ENCODE data around the gene RPP25. TPM values are rescaled to one million over a fixed set of nuclear protein-coding genes. Genes with fewer than 3 reads are reported as not detected.

RPP25 gene
- total RNA-seq, 2 donors from 2014 or later, result 6.3 to 6.6 TPM

GRCh38 chr15:74967670-74968069, 11.1 kb upstream of the RPP25 start:
- ATAC-seq (no peak), DNase-seq (no peak)
- intact Hi-C loops (cut with DNase I), result no loop called here

GRCh38 chr15:74964794-74965193, 8.2 kb upstream of the RPP25 start:
- DNase-seq (no peak), ATAC-seq (peak; percentile 23 to 30)
- intact Hi-C loops (cut with DNase I), result no loop called here

- intact Hi-C loops (cut with DNase I), result no loop called here
- DNase-seq (no peak), ATAC-seq (no peak)
Measured at GRCh38 chr15:74963213-74963612, 6.6 kb upstream of the RPP25 start.

GRCh38 chr15:74962671-74963070, 6.1 kb upstream of the RPP25 start:
- intact Hi-C loops (cut with DNase I), result no loop called here
- DNase-seq (no peak), ATAC-seq (no peak)

GRCh38 chr15:74962219-74962618, 5.6 kb upstream of the RPP25 start:
- intact Hi-C loops (cut with DNase I), result no loop called here
- ATAC-seq (no peak), DNase-seq (no peak)

- DNase-seq (no peak), ATAC-seq (no peak)
- intact Hi-C loops (cut with DNase I), result no loop called here
Measured at GRCh38 chr15:74961616-74962015, 5.0 kb upstream of the RPP25 start.

- DNase-seq, result no peak
- ATAC-seq, result no peak
- intact Hi-C loops (cut with DNase I), result no loop called here
Measured at GRCh38 chr15:74960995-74961588, 4.5 kb upstream of the RPP25 start.

GRCh38 chr15:74960286-74960685, 3.7 kb upstream of the RPP25 start:
- intact Hi-C loops (cut with DNase I), result no loop called here
- no peak for ATAC-seq
- DNase-seq, result no peak

GRCh38 chr15:74959586-74959939, 3.0 kb upstream of the RPP25 start:
- ATAC-seq, result no peak
- DNase-seq, result no peak
- intact Hi-C loops (cut with DNase I), result loop anchor here (10.0 kb wide), 1 partner anchor 325 kb away; no protein-coding TSS in a partner anchor

- intact Hi-C loops (cut with DNase I), result loop anchor here (10.0 kb wide), 1 partner anchor 324 kb away; no protein-coding TSS in a partner anchor
- no peak for DNase-seq
- no peak for ATAC-seq
Measured at GRCh38 chr15:74958908-74959585, 2.5 kb upstream of the RPP25 start.

GRCh38 chr15:74958320-74958907, 1.8 kb upstream of the RPP25 start:
- ATAC-seq, result peak; percentile 4 to 12
- intact Hi-C loops (cut with DNase I), result loop anchor here (10.0 kb wide), 1 partner anchor 324 kb away; no protein-coding TSS in a partner anchor
- peak; percentile 69 for DNase-seq

- DNase-seq (no peak), ATAC-seq (no peak)
- intact Hi-C loops (cut with DNase I), result loop anchor here (10.0 kb wide), 1 partner anchor 323 kb away; no protein-coding TSS in a partner anchor
Measured at GRCh38 chr15:74957476-74958035, 984 bp upstream of the RPP25 start.

- peak; percentile 63 to 68 for ATAC-seq
- intact Hi-C loops (cut with DNase I), result loop anchor here (10.0 kb wide), 1 partner anchor 321 kb away; no protein-coding TSS in a partner anchor
- DNase-seq, result peak; percentile 86
Measured at GRCh38 chr15:74955796-74956647, 550 bp downstream of the RPP25 start.

GRCh38 chr15:74955017-74955416, 1.6 kb downstream of the RPP25 start:
- intact Hi-C loops (cut with DNase I), result loop anchor here (10.0 kb wide), 1 partner anchor 320 kb away; no protein-coding TSS in a partner anchor

GRCh38 chr15:74954515-74954914, 2.1 kb downstream of the RPP25 start:
- intact Hi-C loops (cut with DNase I), result loop anchor here (10.0 kb wide), 1 partner anchor 320 kb away; no protein-coding TSS in a partner anchor
- DNase-seq (peak; percentile 65), ATAC-seq (peak in 1 of 2 donors; percentile 63)

More at GRCh38 chr15:74955017-74955416, 1.6 kb downstream of the RPP25 start:
- DNase-seq (no peak), ATAC-seq (no peak)

- no peak for ATAC-seq
Measured at GRCh38 chr15:74951006-74951405, 5.6 kb downstream of the RPP25 start.

GRCh38 chr15:74950078-74950908, 6.3 kb downstream of the RPP25 start:
- ATAC-seq (peak; percentile 48 to 60), DNase-seq (peak; percentile 70)
- intact Hi-C loops (cut with DNase I), result loop anchor here (2.0 to 10.0 kb wide), 2 partner anchors 179 to 315 kb away; no protein-coding TSS in a partner anchor

More at GRCh38 chr15:74951006-74951405, 5.6 kb downstream of the RPP25 start:
- no peak for DNase-seq
- intact Hi-C loops (cut with DNase I), result loop anchor here (2.0 to 10.0 kb wide), 2 partner anchors 180 to 316 kb away; no protein-coding TSS in a partner anchor

All from left cardiac atrium (tissue), 4 donors.